Measurements from ENCODE around the gene KIAA1671. TPM values are rescaled to one million over a fixed set of nuclear protein-coding genes. Genes with fewer than 3 reads are reported as not detected.

KIAA1671 gene
- total and polyA plus RNA-seq, 2 of the 4 experiments (the other 2 are of a cell fraction), result 0.02 TPM; not detected in 1

DNA sequence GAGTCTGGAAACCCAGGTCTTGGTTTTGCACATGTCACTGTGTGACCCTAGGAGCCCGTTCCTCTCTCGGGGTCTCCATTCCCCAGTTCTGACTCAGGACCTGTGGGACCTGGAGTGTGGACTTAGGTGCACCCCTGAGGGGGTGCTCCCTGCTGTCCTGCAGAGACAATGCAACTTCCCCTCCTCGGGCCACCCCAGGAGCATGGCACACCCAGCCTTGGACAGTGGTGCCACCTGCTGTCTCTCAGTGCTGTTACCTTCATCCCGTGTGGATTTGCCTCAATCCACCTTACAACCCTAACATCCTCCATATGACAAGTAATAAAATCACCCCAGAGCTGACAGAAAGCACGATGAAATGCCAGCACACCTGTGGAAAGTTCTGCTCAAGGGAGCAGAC, 219.6 kb downstream of the KIAA1671 start:
- Histone ChIP-seq H2BK120ac (ENCODE audit: low read depth, low read length) (no peak overlapping the region), H2AFZ (replicated peaks; ENCODE audit: low read length, poor library complexity) (no peak overlapping the region), H3K9ac (ENCODE audit: low read depth, low read length) (no peak overlapping the region), H2BK20ac (ENCODE audit: low read depth, low read length) (no peak overlapping the region), H3K56ac (ENCODE audit: extremely low read depth, insufficient read depth, low read length) (no peak overlapping the region), H2BK15ac (ENCODE audit: low read depth, low read length) (no peak overlapping the region), H4K91ac (ENCODE audit: insufficient read depth, low read depth, low read length) (no peak overlapping the region), H3K27me3 (ENCODE audit: control insufficient read depth, insufficient read depth, low read length) (no peaks in the 10 kb centered on the region), H3K18ac (ENCODE audit: low read depth, low read length) (no peak overlapping the region), H4K5ac (ENCODE audit: low read depth, low read length) (no peak overlapping the region), H2AK9ac (replicated peaks; ENCODE audit: low read depth, low read length, poor library complexity) (no peak overlapping the region), H3K23ac (ENCODE audit: low read depth, low read length) (no peak overlapping the region), H3K79me1 (ENCODE audit: low read depth in 1 of 2, low read length in 2 of 2) (no peaks in the 10 kb centered on the region), H3K9me1 (ENCODE audit: insufficient read depth, low read length) (no peaks in the 10 kb centered on the region), H3K4me2 (ENCODE audit: low read depth, low read length) (no peak overlapping the region), H3K36me3 (ENCODE audit: control insufficient read depth, insufficient read depth, low read length) (no peaks in the 10 kb centered on the region), H3K27ac (ENCODE audit: insufficient read depth, low read length) (no peak overlapping the region), H3K4me3 (ENCODE audit: insufficient read depth, low read depth, low read length) (no peak overlapping the region), H2BK5ac (ENCODE audit: low read depth, low read length, poor library complexity, severe bottlenecking) (no peak overlapping the region), H3K9me3 (ENCODE audit: control insufficient read depth, insufficient read depth, low read length) (no peaks in the 10 kb centered on the region), H4K20me1 (ENCODE audit: insufficient read depth, low read length) (no peaks in the 10 kb centered on the region), H3K4ac (ENCODE audit: low read depth, low read length) (no peak overlapping the region), H3K4me1 (ENCODE audit: control insufficient read depth, insufficient read depth, low read length) (no peaks in the 10 kb centered on the region), H2AK5ac (ENCODE audit: low read depth, low read length) (no peak overlapping the region), H4K8ac (ENCODE audit: low read depth in 2 of 2, low read length in 2 of 2) (no peak overlapping the region), H3K14ac (replicated peaks; ENCODE audit: low read depth, low read length) (no peak overlapping the region)
- CTCF ChIA-PET, result no interaction called here
- TF ChIP-seq SMC3 (IDR thresholded peaks at IDR 0.05; ENCODE audit: low read depth, low read length) (no peak), MAFK (IDR thresholded peaks at IDR 0.05; ENCODE audit: low read depth, low read length) (no peak), CEBPB (IDR thresholded peaks at IDR 0.05; ENCODE audit: low read depth, low read length) (no peak), MAZ (IDR thresholded peaks at IDR 0.05; ENCODE audit: borderline replicate concordance, low read depth, low read length) (no peak), RFX5 (IDR thresholded peaks at IDR 0.05; ENCODE audit: low read depth, low read length) (no peak), NFE2L2 (IDR thresholded peaks at IDR 0.05; ENCODE audit: low read depth, low read length) (no peak), RCOR1 (IDR thresholded peaks at IDR 0.05; ENCODE audit: insufficient replicate concordance, low read length) (no peak), CHD1 (IDR thresholded peaks at IDR 0.05; ENCODE audit: low read depth, low read length) (no peak), POLR2A (IDR thresholded peaks at IDR 0.05; ENCODE audit: low read depth, low read length) (no peak)
- dilution Hi-C loops (cut with HindIII; ENCODE audit: low sequenced_read_pairs, unreplicated experiment) (no loop called here), in situ Hi-C loops (cut with MboI; ENCODE audit: low sequenced_read_pairs) (no loop called here), intact Hi-C loops (cut with micrococcal nuclease) (no loop called here)
- 43% methylated on average over 2 of the region's 5 CpGs; no CpG with 5 or more reads in 1 of the 2 experiments for WGBS, 2 experiments (ENCODE audit: extremely low coverage in 2 of 2, insufficient read length in 1 of 2)
- DNase-seq, result no peak
- BruUV-seq (replicated peaks), result no TSS peak
- POLR2A ChIA-PET (ENCODE audit: unreplicated experiment), result no interaction called here
- ATAC-seq (ENCODE audit: low read depth), result no peak
